Germinal center (tissue), 1 donor: ENCODE measurements around the gene SLC37A1.

Source experiments
- DNase-seq: peaks from one replicate; pipeline ENCODE4 v3.0.0; 2012; ENCODE audit warnings: mixed read lengths, low spot score

The SLC37A1 gene

DNA sequence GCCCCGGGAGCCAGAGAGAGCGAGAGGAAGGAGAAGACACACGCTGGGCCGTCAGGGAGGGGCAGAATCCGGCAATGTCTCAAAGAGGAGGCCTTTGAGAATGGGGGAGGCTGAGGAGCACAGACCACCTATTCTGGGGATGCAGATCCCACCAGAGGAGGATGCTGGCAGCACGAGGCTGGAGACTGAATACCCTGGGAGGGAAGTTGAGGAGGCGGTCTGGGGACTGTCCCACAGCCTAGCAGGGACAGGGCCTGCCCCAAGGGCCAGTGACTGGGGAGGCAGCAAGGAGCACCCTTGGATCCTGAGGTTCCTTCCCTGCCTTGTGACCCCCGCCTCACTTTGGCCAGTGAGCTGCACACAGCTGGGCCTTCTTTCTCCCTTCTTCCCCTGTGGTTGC, 49.2 kb downstream of the SLC37A1 start:
- DNase-seq: no peak

DNA sequence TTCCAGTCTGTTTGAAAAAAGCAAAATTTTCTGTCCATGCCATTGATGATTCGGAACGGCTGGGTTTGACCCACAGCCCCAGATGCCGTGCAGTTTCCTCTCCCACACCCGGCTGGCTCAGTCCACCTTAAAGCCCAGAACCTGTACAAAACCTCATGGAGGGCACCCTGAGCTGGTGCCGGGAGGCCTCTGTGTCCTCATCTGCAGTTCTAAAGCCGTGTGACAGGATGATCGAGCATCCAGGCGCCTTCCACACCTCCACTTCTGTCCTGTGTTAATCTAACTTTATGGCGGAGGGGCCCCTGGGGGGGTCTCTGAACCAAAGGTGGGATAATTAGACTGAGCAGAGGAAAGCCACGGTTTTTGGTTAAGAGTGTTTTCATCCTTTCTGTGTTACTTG, 49.6 kb downstream of the SLC37A1 start:
- DNase-seq: no peak

DNA sequence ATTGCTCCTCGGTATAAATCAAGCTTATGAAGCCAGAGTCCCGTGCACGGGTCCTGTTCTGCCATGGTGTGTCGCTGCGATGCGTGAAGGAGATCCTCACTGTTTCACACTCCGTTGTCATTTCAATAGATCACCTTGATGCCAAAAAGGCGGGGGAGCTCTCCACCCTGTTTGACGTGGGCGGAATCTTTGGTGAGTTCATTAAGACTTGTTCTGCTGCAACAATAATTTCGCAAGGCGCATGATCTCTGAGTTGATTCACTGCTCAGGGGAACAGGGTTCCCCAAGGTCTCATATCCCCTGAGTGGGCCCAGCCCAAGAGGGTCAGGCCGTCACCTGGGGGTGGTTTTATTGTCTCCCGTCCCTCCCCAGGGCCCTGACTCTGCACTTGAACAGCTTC, 50.0 kb downstream of the SLC37A1 start:
- no peak for DNase-seq

DNA sequence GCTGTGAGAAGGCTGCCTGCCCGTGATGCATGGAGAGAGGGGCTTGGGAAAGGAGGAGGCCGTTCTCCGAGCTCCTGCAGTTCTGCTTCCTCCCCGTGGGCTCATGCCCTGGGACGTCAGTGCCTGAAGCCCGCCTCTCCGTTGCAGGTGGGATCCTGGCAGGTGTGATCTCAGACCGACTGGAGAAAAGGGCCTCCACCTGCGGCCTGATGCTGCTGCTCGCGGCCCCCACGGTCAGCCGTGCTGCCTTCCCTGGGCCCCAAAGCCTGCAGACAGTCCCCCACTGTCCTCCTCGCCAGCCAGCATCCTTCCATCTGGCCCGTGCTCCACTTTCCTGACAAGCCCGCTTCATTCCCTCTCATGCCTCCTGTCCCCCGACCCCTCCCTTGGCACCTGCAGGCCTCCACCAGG, 50.9 kb downstream of the SLC37A1 start:
- DNase-seq: no peak

DNA sequence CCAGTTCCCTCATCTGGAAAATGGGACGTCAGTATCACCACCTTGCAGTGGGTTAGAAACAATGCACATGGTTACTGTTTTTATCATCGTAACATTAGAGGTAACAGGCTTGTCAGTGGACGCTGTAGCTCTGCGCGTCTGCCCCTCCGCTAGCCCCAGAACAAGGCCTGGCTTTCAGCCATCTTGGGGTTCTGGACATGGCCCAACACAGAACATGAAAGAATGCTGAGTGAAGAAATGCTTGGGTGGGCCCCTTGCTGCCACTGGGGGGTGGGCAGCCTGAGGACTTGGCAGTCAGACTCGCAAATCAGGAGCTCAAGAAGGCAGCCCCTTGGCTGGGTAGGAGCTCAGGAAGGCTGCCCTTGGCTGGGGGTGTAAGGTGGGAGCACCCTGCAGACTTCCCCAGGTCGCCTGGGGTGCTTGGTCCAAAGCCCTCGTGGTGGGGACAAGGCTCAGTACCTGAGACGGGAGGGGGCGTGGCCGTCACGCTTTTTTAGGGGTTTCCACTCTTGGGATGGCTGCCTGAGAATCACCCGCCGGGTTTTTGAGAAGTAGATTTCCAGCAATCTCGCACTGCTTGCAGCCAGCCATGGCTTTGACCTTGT, 51.7 kb downstream of the SLC37A1 start:
- no peak for DNase-seq

DNA sequence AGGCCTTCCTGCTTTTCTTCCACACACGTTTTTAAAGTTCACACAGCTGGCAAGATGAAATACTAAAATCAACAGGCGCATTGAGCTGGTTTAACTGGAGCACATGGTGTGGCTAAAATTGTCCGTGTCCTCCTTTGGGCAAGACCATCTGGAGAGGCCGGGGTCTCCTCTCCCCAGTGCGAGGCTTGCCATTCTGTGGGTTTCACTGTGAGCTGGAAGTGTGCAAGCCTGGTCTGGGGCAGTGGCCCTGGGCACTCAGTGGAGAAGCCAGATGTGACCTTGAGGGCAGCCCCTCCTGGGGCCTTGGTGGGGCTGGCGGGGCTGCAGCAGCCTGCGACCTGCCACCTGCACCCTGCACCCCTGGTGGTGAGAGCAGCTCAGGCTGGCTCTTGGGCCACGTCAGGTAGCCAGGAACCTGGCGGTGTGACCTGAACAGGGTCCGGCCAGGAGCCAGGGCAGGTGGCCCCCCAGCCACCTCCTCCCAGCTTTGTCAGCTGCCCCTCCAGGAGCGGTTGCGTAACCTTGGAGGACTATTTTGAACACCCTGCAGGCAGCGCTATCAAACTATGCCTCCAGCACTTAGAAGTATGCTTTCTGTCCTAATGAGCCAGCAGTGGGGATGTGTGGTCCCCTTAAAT, 52.4 kb downstream of the SLC37A1 start:
- no peak for DNase-seq

DNA sequence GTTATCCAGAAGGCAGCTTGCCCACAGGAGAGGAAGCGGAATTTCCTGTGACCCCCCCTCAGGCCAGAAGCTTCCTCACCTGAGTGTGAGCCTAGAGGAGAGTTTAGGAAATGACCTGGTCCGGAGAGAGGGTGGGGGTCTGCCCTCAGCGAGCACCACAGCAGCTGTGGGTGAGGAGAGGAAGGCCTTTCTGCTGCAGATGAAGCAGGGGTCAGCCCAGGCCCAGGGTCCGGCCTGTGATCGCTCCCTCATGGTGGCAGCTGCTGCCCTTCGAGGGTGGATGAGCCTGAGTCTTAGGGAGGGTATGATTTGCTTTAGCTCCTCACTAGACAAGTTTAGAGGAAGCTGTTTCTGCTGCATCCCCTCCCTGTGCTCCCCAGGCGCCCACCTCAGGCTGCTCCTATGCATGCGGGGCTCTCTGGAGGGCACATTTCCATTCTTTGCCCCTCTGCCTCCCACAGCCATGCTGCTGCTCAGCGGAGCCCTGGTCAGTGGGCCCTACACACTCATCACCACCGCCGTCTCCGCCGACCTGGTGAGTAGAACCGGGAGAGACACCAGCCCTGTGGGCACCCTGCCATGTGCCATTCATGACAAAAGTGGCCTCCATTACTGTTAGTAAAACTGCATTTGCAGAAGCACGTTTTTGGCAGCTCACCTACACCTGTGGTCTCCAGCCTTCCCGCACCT, 53.0 kb downstream of the SLC37A1 start:
- DNase-seq: no peak

DNA sequence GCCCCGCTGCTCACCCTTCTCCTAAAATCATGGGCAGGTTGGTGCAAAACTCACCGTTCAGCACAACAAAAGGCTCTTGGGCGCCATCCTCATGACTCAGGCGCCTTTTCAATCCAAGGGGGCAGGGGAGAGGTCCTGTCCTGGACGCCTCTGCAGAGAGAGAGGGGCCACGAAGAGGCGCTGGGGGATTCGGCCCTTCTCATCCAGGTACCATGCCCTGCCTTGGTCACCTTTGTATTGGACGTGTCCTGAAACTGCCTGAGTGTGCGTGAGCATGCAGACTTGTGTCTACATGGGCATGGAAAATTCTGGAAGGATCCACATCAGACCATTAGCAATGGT, 53.5 kb downstream of the SLC37A1 start:
- DNase-seq: no peak

DNA sequence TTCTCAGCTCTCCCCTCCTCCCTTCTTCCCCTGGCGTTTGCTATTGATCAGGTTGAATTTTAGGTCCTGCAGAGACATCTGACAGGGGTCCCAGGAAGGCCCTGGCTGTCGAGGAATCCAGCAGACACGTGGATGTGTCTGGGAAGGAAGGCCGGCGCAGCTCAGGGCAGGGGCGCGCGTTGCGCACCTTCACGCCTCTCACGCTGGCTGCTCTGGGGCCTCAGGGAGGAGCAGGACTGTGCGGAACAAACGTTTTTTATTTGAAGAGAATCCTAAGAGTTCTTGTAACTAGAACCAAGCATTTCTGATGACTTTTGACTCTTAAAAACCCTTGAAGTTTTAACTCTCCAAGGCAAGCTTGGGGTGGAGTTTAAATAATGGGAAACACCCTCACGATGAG, 54.2 kb downstream of the SLC37A1 start:
- DNase-seq: no peak

DNA sequence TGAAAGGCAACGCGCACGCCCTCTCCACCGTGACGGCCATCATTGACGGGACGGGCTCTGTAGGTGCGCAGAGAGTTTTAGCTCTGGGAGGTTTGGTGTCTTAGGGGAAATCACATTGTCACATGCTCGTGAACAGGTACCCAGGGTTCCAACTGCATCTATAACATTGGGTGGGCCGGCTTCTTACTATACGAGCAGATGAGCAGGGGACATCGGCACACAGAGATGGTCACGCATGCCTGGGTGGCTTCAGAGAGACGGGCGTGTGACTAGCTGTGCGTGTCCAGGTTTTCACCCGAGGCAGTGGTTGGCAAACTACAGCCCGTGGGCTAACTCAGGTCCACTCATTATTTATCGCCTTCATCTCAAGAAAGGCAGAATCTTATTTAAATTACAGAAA, 54.7 kb downstream of the SLC37A1 start:
- no peak for DNase-seq

DNA sequence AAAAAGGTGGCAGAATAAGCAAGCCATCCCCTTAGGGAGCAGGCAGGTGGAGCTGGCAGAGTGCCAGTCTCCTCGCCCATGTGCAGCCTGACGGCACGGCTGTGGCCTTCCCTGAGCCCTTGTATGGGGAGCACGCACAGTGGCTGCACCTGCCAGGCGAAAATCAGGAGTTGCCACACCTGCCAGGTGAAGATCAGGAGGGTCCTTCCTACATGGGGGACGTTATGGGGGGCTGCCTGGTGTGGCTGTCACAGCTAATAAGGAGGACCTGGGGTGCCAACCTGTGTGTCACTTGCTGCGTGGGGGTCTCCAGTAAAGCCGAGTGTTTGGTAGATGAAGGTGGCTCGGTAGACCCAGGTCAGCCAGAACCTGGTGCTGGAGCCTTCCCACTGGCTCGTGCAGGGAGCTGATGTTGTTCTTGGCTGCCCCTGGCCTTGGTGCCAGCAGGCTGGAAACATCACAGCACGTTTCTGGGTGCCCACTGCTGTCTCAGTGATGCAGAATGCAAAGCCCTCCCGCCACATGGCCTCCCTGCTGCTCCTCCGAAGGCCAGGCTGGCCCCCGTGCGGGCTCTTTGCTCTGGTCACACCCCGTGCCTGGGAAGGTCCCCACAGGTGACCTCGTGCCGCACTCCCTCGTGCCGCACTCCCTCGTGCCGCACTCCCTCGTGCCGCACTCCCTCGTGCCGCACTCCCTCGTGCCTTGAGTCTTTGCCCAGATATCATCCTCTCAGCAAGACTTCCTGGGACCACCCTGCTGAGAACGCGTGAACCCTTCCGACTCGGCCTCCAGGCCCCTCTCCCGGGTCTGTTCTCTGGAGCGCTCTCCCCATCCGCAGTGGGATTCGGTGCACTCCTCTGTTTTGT, 55.4 kb downstream of the SLC37A1 start:
- DNase-seq: no peak

DNA sequence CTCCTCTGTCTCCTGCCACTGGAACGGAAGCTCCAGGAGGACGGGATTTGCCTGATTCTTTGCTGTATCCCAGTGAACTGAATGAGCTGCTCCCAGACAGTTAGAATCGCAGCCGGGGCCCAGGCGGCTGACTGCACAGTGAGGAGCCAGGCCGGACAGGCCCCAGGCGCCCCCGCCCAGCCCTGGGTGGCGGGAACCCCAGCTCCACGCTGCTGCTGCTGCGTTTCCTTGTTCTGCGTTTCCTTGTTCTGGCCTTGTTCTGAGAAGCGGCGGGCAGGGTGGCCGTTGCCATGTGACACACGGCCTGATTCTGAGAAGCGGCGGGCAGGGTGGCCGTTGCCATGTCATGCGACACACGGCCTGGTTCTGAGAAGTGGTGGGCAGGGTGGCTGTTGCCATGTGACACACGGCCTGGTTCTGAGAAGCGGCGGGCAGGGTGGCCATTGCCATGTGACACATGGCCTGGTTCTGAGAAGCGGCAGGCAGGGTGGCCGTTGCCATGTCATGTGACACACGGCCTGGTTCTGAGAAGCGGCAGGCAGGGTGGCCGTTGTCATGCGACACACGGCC, 56.2 kb downstream of the SLC37A1 start:
- no peak for DNase-seq

DNA sequence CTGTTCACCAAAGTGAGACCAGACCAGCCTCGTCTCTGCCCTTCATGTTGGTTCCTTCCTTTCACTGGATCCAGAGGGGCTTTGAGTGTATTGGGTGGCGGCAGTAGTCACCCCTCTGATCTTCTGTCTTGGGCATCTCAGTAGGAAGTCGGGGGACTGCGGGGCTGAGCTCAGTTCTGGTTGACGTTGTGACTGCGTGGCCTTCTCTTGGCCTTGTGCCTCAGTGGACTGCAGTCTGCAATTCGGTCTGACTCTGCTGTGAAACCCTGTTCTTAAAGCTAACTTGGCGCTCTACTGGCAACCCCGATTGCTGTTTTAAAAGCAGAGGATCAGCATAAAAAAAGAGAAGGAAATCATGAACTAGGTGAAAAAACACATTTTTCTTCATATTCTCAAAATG, 56.7 kb downstream of the SLC37A1 start:
- no peak for DNase-seq

DNA sequence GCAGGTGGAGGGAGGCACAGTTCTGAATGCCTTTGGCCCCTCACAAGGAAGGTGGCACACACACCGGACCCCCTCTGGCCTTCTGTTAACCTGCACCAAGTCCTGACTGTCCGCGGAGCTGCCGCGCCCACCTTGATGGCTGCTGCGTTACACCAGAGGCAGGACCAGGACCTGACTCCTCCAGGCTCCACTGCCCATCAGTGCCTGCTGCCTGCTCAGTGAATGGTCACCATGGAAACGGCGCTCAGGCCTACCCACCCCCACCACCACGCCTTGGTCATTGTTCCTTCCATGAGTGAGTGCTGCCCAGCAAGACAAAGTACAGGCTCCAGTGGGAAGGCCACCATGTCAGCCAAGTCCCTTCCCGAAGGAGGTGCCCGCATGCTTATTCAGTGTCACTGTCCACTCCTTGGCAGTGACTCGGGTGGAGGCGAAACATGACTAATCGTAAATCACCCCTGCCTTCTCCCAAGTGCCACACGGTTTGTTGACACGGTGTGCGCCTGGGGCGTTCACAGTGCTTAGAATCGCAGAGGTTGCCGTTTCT, 57.3 kb downstream of the SLC37A1 start:
- no peak for DNase-seq

DNA sequence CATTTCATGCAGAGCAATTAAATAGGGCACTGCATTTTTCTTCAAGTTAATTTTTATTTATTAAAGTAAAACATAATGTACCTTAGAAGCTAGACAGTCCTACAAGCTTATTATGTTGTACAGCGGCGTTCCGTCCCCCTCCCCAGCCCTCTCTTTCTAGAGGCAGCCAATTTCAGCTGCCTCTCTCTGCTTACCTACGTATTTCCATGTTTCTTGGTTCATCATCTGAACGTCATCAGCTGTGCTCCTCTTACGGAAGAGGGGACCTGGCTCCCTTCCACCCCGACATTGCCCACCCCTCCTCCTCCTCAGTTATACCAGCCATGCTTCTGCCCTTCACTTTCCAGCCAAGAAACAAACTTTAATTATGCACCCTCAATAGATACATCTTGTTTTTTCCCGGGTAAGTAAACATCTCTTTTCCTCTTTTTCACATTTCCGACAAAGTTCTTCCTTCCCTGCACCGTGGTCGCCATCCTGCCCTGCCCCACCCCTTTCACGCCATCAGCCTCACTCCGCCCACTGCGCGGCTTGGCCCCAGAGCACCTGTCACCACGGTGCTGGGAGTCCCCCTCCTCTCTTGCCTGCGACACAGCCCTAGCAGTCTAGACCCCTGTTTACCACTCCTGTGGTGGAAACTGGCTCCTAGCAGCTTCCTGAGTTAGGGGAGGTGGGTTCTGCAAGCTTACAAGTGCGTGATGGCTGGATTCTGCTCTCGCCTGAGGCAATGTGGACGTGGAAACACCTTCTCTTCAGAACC, 57.9 kb downstream of the SLC37A1 start:
- DNase-seq: no peak

DNA sequence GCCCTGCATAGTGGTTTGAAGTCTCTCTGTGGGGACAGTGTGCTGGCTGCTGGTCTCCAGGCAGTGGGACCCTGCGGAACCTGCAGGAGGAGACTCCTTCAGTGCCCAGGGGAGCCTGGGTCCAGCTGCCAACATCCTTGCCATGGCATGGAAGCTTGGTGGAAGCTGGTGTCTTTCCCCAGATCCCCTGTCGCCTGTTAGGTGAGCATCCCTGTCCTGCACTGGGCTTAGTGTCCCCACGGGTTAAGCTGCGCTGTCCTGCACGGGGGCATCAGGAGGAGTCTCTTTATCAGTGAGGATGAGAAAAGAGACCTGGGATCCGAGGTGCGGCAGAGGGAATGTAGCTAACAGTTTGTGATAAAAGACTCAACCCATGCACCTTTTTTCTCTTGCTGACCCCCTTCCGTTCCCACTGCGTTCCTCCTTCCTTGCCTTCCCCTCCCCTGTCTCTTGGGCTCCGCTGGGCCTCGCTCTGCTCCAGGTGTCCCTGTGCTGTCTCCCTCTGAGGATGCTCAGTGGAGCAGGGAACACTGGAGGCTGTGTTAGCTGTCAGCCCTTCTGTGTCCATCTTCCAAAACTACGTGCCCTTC, 59.3 kb downstream of the SLC37A1 start:
- DNase-seq: no peak

DNA sequence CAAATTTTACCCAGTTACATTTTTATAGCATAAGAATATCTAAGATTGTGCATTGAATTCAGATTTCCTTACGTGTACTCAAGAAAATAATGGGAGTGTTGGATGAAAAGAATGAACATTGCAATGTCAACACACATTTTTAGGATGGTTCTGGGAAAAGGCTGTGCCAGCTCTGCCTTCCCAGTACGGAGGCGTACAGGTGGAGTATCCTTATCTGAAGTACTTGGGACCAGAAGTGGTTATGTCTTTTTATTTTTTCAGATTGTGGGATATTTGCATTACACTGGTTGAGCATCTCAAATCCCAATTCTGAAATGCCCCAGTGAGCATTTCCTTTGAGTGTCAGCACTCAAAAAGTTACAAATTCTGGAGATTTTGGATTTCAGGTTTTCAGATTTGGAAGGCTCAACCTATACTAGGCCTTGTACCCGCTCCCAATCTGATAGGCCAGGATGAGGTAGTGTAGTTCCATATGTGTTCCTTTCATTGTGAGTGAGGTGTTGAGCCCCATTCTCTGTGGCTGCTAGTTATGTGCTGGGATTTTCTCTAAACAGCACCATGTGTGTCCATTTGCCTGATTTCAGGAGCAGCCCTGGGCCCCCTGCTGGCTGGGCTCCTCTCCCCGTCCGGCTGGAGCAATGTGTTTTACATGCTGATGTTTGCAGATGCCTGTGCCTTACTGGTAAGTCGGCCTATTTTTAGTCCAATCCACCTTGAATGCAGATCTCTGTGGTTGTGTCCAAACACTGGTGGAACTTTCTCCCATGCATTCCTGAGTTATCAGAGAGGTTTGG, 60.8 kb downstream of the SLC37A1 start:
- no peak for DNase-seq

DNA sequence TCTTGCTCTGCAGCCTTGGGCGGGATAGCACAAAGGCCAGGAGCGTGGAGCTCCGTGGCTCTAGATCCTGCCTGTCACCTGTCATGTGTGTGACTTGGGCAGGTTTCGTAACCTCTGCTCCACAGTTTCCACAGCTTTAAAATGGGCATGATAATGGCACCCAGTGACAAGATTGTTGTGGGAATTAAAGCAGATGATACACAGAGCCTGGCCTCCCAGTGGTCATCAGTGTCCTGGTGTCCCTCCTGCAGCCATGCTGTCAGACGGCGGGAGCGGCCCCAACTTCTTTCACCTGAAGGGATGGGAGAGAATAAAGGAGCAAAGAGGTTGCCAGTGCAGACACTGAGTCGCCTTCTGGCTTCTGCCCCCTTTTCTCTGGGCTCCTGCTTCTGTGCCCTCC, 61.5 kb downstream of the SLC37A1 start:
- no peak for DNase-seq

DNA sequence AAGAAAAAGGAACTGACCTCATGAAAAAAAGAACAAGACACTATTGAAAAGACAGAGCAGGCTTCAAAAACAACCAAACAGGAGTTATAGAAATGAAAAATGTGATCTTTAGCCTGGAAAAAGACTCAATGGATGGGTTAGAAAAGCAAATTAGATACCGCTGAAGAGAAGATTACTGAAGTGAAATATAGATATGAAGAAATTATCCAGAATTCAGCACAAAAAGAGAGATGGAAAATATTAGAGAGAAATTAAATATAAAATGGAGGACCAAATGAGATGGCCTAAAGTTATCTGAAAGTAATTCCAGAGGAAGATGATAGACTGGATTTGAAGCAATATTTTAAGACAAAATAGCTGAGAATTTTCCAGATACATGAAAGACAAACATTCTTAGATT, 63.0 kb downstream of the SLC37A1 start:
- DNase-seq: no peak

DNA sequence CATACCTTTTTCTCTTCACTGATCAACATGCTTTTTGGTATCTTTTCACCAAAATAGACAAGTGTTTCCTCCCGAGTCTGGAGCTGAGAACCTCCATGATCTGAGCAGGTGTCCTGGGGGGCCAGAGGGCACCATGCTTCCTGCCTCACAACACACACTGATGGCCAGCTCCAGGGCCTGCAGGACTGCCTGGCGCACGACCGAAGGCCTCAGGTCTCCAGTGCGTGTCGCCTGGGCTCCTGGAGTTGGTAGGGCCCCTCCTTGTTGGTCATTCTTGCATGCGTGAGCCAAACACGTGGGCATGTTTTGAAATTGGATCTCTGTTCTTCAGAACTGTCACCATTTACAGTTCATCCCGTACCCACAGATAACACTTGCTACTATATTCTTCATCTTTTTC, 64.4 kb downstream of the SLC37A1 start:
- no peak for DNase-seq
